ENCODE data around the gene KANSL1L.
"Not testable (repeated sequence)": the region's sequence is repeated elsewhere in the genome, so short reads cannot be mapped to it uniquely, and the experiment has no call there.

The KANSL1L gene

GRCh38 chr2:210171309-210172218 lies at the start of gene KANSL1L:
TSS of gene KANSL1L (minus strand) at chr2:210171409. CDS start at chr2:210154582, 16,827 bp downstream.
- peak; percentile 51 for FAIRE-seq

GRCh38 chr2:210215120-210215519 lies 43.9 kb upstream of the KANSL1L start:
- FAIRE-seq (no peak), DNase-seq (ENCODE audit: low spot score) (no peak)

More at GRCh38 chr2:210171309-210172218, at the start of gene KANSL1L:
- DNase-seq (ENCODE audit: low spot score) = peak; percentile 91

DNA sequence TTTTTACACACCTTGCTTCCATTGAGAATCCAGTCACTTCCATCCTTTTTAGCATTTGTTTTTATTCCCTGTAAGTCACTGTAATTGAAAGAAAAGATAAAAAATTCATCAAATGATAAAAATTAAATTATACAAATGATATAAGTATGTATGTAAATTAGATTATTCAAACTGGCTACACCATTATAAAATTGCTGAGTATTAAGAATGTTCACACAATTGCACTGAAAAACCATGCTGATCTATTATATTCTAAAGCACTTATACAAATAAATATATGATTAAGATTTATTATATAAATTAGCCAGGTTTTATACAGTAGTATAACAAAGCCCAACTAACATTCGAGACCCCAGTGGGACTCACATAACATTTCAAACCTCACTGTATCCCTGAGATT lies 39.0 kb upstream of the KANSL1L start:
- no peak for DNase-seq (ENCODE audit: low spot score)
- no peak for FAIRE-seq

DNA sequence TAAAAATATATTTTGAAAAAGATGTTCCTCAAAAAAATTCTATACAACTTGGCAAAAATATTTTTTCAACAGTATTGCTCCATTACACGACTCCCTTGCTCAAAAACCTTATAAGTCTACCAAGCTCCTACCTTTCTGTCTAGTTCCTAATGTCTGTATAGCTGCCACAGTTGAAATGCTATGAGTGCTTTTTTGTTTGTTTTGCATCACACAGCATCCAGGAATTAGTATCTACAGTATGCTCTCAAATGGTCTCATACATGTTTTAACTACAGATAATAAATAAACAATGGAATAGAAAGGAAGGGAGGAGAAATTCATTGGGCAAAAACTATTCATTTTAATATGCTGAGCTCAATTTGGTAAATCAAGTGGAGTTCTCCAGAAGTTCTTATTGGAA lies 36.7 kb upstream of the KANSL1L start:
- FAIRE-seq (no peak), DNase-seq (ENCODE audit: low spot score) (no peak)

- no peak for FAIRE-seq
These were observed 32.3 kb upstream of the KANSL1L start for GRCh38 chr2:210203558-210203957.

GRCh38 chr2:210203147-210203546 lies 31.9 kb upstream of the KANSL1L start:
- peak; percentile 52 for FAIRE-seq

More at GRCh38 chr2:210203558-210203957, 32.3 kb upstream of the KANSL1L start:
- DNase-seq (ENCODE audit: low spot score) = no peak

DNA sequence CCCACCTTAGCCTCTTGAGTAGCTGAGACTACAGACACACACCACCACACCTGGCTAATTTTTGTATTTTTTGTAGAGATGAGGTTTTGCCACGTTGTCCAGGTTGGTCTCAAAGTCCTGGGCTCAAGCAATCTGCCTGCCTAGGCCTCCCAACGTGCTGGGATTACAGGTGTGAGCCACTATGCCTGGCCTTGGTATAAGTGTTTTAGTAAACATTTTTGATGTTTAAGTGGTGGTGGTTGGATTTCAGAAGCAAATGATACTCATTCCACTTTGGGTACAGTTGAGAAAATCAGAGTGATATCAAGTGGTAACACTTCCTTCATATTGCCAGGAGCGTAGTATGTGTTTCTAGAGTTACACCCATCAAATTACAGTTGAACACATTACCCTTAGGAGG lies 28.6 kb upstream of the KANSL1L start:
- DNase-seq (ENCODE audit: low spot score) = no peak
- no peak for FAIRE-seq

More at GRCh38 chr2:210203147-210203546, 31.9 kb upstream of the KANSL1L start:
- DNase-seq (ENCODE audit: low spot score) = no peak

DNA sequence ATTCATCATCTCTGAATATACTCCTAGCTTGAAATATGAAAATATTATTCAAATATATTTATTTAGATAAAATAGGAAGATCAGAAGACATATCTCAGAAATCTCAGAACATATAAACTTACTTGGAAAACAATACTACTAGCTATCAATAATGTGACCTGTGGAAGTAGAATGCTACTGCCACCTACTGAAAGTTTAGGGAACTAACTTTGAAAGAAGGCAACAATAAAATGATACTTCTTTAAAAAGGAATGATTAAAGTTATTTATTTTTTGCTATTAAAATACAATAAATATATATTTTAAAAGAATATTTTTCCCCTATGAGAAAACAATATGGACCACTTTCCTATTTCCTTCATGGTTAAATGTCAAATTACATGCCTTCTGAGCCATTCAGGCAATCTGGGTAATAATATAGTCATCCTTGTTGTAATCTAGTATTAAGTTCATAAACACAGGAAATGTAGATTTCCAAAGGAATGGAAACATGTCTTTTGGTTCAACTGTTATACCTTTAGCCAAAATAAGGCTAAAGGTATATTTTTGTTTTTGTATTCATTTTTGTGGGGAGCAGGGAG lies 28.1 kb upstream of the KANSL1L start:
- peak; percentile 22 for DNase-seq (ENCODE audit: low spot score)
- peak; percentile 93 for FAIRE-seq

GRCh38 chr2:210198326-210198725 lies 27.1 kb upstream of the KANSL1L start:
- peak; percentile 76 for FAIRE-seq
- peak; percentile 16 for DNase-seq (ENCODE audit: low spot score)

- DNase-seq (ENCODE audit: low spot score) (no peak), FAIRE-seq (no peak)
These were observed 26.5 kb upstream of the KANSL1L start for GRCh38 chr2:210197720-210198119.

DNA sequence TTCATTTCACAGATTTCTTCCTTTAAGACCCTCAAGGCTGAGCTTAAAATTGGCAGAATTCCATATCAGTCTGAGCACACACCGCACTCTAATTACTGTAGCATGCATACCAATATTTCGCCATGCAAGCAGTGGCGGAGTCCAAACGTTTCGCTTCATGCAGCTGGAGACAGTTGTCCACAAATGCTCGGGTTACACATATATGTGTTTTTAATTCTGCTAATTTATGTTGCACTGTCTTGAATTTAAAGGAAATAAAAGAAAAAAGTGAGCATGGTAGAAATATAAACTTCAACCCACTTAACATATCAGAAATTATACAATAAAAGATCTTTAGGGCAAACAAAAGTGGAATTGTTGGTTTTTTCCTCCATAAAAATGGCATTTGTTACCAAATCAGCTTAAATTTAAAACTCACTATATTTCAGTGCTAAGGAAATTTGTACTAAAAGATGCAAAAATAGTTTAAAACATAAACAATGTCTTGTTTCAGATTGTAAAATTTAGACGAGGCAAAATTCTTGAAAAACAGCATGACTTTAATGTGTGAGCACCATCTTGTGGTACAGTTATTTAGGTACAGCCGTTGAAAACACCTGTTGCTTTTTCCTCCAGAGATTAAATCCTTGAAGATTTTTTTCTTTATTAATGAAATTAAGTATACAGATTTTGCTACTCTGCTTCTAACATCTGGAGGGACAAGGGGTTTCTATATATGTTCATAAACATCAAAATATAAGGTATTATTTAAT lies 24.1 kb upstream of the KANSL1L start:
- peak; percentile 89 for FAIRE-seq
- peak; percentile 41 for DNase-seq (ENCODE audit: low spot score)

DNA sequence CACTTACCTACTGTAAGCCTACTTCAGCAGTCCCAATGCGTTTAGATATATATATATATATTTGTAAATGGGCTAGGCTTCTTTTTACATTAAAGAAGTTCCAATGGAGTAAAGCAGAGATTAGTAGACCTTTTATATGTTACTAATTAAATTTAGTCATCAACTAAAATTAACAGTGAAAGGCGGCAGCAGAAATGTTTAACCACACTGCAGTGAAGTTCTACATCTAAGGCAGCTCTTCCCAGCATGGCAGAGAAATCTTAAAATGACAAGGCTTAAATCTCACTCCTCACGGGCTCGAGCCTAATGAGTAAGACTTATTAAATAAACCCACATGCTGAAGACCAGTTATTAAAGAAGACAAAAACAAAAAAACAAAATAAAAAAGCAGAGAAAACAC lies 19.1 kb upstream of the KANSL1L start:
- peak; percentile 89 for FAIRE-seq

DNA sequence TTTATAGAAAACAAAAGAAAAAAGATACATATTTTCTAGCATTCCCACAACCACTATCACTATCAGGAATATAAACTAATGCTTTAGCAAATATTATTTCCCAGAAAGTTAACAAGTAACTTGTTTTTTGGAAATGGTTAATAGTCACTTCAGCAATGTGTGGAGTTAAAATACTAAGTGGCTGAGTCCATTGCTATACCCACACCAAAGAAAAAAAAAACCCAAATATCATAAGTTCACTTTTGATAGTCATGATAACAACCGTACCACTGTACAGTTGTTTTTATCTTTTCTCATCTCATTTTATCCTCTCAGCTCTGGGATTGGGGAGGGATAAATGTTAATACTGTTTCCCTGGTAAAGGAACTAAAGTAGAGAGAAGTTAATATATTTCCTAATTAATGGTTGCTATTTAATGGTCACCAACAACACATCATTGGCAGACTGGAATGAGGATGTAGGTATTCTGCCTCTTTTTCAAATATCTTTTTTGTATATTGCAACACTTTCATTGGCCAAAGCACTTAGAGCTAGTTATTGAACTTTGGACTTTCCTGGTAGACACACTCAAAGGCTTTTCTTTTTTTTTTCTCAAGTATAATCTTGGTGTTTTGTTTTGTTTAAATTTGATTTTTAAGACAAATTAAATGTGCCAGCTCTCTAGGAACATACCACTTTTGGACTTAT lies 18.4 kb upstream of the KANSL1L start:
- DNase-seq (ENCODE audit: low spot score) = peak; percentile 41
- peak; percentile 82 for FAIRE-seq

More for the DNA sequence above, 19.1 kb upstream of the KANSL1L start:
- peak; percentile 36 for DNase-seq (ENCODE audit: low spot score)

- no peak for FAIRE-seq
- DNase-seq (ENCODE audit: low spot score) = no peak
These were observed 17.5 kb upstream of the KANSL1L start for GRCh38 chr2:210188755-210189154.

DNA sequence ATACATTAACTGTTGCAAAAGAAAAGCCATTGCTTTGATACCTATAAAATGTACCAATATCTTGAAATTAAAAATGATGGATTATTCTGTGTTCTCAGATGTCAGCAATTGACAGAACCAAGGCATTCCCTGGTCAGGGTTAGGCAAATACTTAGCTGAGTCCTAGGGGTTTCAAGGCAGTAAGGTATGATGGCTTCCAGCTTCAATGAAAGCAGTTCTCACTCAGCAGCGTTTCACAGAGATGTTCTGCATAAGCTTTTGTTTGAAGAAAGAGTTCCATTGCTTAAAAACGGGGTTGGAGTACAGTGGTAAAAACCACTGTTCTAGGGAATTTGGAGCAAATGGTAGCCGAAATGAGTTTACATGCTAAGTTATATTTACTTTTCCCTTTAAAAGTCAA lies 17.0 kb upstream of the KANSL1L start:
- FAIRE-seq = no peak
- DNase-seq (ENCODE audit: low spot score) = no peak

DNA sequence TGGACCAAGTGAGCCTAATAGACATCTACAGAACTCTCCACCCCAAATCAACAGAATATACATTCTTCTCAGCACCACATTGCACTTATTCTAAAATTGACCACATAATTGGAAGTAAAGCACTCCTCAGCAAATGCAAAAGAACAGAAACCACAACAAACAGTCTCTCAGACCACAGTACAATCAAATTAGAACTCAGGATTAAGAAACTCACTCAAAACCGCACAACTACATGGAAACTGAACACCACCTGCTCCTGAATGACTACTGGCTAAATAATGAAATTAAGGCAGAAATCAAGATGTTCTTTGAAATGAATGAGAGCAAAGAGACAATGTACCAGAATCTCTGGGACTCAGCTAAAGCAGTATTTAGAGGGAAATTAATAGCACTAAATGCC lies 12.7 kb upstream of the KANSL1L start:
- not testable (repeated sequence) for DNase-seq (ENCODE audit: low spot score); FAIRE-seq

- not testable (repeated sequence) for FAIRE-seq; DNase-seq (ENCODE audit: low spot score)
These were observed 10.4 kb upstream of the KANSL1L start for GRCh38 chr2:210181606-210182088.

GRCh38 chr2:210181033-210181605 lies 9.9 kb upstream of the KANSL1L start:
- not testable (repeated sequence) for FAIRE-seq; DNase-seq (ENCODE audit: low spot score)

DNA sequence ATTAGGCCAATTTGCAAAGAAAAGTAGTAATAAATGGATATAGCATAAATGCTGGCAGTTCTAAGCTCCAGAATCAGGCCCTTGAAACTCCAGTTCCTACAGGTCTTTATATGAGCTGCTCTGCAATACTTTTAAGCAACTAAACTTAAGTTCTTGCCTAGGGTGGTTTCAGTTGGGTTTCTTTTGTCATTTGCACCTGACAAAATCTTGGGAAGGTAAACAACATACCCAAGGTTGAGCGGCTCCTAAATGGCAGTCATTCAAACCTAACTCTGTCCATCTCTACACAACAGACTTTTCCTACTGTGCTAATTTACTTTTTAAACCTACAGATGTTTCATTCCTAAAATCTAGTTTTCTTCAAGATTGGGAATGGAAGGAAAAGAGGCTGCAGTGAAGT lies 9.3 kb upstream of the KANSL1L start:
- FAIRE-seq = no peak

DNA sequence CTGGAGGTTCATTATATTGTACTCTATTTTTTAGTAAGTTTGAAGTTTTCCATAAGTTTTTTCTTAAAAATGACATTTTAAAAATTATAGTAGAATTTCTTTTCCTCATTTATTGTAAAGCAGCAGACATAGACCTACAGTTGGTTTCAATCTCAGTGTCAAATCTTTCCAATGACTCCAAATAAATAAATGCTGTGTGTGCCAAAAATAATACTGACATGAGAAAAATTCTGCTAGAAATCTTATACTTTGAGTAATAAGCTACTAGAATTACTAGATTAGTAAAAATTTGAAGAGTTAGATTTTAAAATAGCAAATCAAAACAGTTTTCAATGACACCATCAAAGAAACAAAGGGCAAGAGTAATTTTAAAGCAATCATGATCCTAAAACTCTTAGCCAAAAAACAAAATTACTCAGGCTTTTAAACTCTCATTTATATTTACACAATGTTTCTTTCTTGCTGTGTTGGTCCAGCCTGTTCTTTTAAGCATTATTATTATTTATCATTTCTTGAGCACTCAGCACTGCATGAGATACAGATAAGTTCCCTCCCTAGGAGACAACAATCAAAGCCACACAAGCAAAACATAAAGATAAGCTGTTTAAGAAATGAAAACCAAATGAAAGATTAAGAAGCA lies 8.3 kb upstream of the KANSL1L start:
- DNase-seq (ENCODE audit: low spot score) (no peak), FAIRE-seq (no peak)

More for the DNA sequence above, 9.3 kb upstream of the KANSL1L start:
- DNase-seq (ENCODE audit: low spot score) = no peak
